GM19463 (cell line): ENCODE data around the gene S100A14.
"Not testable (repeated sequence)": the region's sequence is repeated elsewhere in the genome, so short reads cannot be mapped to it uniquely, and the experiment has no call there.

ENCODE experiments used
- ATAC-seq: cut with Tn5 transposase; IDR thresholded peaks from one replicate; pipeline ENCODE4 v1.9.1; 2021; ENCODE audit warnings: mild to moderate bottlenecking, moderate library complexity; ENCODE audit not compliant: unreplicated experiment

S100A14 gene

DNA sequence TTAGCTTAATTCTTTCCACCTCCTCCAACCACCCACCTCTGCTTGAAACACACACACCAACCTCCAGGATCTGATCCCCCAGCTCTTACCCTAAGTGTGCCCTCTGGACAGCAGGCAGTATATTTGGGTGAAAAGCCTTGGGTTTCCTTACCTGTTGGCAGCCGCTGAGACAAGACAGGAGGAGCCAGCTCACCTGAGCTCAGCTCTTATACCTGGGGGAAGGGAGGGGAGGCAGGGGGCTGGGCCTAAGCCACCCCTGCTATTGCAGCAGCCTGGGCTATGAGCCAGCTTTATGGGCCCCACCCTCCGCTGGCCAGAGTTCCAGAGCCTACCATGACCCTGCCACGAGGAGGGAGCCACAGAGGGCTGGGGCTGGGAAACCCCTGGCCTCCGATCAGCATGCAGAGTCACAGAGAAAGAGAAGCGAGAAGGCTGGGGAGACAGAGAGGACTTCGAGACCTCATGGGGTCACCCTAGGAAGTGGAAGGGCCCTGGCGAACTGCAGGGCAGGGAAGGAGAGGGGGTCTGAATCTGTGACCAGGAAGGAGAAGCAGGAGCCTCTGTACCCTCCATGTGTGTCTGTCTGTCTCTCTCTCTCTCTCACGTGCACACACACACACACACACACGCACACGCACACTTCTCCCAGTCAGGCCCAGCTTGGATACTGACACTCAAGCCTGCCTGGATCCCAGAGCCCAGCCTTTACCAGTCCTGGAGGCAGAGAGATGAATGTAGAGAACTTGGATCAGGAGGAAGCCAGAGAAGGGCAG, at the start of gene S100A14:
S100A14 (minus strand) TSS at position 182 of the 773 bp plus-strand sequence. CDS start 467 bp downstream, outside the sequence.
- no peak for ATAC-seq

DNA sequence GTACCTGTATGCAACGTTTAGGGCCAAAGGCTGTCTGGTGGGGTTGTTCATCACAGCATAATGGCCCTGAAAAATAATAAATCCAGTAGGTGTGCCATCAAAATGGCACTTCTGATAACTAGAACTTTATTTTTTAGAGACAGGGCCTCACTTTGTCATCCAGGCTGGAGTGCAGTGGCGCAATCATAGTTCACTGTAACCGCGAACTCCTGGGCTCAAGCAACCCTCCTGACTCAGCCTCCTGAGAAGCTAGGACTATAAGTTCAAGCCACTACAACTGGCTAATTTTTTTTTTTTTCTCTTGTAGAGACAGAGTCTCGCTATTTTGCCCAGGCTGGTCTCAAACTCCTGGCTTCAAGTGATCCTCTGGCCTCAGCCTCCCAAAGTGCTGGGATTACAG, 47.1 kb upstream of the S100A14 start:
- ATAC-seq = no peak

DNA sequence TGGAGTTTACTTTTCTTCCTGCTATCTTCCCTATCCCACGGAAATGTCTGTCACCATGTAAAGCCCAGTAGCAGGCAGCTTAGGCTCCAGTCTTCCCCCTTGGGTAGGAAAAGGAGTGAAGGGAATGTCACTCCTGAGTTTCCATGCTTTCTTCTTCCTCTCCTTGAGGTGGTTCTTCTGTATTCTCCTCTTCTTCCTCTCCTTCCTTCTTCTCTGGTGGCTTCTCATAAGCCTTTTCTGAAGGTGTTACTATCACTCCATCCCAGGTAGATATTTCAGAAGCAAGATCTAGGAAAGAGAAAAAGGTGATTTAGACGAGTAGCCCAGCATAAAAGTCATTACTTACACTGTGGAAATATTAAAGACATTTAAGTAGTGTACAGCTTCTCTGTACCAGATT, 46.1 kb upstream of the S100A14 start:
- ATAC-seq = no peak

DNA sequence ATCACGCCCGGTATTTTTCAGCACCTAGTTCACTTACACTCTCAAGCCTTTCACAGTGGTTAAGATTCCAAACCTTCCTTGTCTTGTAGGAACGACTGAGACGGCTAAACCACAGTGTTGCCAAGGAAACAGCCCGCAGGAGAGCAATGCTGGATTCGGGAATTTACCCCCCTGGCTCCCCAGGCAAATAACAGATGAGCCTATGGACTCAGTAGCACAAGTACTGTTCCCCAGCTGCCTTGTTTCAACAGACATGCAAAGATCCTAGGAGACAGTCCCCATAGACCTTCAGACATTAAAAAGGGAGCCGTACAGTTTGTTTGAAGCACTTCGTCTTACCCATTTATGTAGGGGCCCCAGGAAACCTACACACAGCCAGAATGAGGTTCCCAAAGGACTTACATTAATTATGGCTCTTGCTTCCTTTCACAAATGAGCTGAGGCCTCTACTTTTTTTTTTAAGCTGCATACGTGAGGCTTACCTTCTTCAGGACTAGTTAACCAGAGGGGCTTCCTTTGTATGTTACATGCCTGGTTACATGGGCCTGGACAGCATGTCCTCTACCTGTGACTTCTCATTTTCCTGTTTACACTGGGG, 45.1 kb upstream of the S100A14 start:
- no peak for ATAC-seq

DNA sequence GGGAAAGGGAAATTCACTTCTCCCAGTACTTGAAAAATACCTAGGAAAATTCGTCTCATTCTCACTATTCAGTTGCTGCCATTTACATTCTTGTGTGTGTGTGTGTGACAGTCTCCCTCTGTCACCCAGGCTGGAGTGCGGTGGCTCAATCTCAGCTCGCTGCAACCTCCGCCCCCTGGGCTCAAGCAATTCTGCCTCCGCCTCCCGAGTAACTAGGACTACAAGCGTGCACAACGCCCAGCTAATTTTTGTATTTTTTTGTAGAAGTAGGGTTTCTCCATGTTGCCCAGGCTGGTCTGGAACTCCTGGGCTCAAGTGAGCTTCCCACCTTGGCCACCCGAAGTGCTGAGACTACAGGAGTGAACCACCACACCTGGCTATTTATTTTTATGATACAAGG, 43.5 kb upstream of the S100A14 start:
- ATAC-seq = no peak

DNA sequence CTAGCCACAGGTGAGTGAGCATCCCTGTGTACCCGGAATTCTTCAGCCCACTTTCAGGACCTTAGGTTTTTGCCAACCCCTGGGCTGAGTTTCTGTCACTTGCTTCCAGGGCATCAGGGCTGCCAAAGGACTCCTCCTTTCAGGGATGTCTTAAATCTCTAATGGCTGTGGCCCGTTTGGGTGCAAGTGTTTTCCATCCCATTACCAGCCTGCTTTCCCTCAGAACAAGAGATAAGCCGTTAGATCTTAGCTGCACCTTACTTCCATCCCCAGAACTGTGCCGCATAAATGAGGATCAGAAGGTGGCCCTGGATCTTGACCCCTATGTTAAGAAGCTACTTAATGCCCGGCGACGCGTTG, 43.0 kb upstream of the S100A14 start:
- no peak for ATAC-seq

DNA sequence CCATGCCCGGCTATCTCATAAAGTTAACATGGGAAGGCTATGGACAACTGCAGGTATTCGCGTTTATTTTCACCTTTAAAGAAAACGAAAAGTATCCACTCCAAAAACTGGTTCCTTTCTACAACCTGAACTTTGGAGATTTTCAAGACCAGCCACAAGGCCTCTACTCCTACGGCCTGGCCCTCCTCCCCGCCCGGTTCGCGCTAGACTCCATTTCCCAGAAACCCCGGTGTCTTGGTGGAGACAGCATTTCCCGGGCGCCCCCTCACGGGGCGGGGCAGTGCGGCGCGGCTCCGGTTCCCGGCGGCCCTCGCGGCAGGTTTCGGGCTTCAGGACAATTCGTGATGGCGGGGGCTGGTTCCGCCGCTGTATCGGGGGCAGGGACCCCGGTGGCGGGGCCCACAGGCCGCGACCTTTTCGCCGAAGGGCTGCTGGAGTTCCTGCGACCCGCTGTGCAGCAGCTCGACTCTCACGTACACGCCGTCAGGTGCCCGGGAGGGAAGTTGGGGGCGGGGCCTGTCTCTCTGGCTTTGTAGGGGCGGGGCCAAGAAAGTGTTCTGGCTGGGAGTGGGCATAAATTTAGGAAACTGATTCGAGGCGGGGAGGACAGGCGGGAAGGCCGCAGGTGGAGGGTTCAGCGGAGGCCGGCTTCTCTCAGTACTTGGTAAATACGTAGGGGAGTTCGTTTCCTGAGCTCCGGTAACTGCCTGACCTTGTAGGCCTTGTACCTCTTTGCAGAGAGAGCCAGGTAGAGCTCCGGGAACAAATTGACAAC, 42.5 kb upstream of the S100A14 start, which contains the start of gene SNAPIN:
SNAPIN (plus strand) TSS at position 304 of the 775 bp plus-strand sequence; CDS start at position 345, 41 bp downstream.
- peak; percentile 96 for ATAC-seq

DNA sequence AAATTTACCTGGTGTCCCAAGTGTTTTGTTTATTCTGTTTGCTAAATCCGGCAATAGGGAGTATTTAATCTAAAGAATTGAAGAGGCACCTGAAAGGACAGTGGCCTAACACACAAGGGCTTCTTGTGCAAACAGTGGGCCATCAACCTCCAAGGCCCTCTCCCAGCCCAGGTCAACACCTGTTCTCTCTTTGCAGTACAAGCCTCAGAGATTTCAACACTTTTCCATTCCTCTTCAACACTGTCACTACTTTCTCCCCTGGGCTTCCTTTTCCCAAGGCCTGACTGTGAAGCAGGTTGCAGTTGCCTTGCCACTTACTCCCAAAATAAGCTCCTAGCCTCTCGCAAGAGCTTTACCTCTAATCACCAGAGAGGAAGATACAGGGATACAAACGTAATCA, 39.2 kb upstream of the S100A14 start:
- no peak for ATAC-seq

DNA sequence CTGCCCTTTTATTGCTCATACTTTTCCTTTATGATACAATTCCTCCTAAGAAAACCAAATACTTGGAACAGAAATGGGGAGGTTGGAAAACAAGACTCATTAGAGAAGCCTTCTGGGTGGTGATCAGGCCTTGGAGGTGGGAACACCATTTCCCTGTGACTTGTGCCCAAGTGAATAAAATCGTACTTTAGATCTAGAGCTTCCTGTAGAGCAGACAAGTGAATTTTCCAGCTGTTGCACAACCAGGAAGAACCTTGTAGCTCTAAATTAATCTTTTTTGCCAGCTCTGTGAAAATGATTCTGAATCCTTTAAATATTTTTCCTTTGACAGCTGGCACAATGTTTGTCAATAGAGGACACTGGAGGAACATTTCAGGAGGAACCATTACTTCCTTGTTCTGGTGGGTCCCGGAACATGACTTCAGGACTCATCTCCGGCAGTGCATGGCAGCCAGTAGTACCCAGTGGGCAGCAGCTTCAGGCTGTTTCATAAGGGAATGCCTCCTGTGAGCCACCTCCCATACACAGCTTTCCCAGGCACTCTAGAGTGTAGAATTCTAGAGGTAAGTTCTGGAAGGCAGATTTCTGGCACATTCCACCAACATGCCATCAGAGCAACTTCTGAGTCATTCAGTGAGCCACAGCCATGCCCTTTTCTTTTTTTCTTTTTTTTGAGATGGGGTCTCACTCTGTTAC, 36.8 kb upstream of the S100A14 start:
- no peak for ATAC-seq

DNA sequence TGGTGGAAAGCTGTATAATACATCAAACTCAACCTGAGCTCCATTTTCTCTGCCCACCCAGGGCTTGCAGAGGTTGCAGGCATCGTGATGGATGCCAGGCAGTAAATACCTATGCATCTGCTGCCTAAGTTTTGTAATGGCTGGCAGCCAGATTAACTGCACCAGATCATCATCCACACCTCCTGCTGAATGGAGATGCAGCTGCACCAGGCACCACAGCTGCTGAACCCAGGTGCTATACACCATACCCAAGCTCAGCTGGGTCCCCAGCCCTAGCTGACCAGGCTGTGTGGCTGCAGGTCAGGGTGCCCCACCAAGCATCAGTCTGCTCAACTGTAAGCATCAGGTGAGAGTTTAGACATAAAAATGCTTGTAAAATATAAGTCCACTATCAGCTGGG, 35.6 kb upstream of the S100A14 start:
- no peak for ATAC-seq

DNA sequence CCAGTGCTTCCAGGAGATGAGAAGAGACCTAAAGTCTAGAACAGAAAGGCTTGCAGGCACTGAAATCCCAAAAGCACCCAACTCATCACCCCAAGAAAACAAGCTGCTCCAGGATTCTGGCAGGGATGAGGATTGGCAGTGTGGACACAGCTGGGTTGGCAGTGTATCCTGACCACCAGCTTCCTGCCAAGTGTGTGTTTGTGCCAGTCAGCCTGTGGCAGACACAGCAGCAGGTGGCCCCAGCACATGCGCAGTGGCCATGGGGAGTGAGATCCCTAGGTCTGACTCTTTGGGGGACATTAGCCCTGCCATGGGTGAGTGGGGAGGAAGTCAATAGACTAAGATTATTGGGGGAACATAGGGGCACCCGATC, 33.7 kb upstream of the S100A14 start:
- ATAC-seq = no peak

DNA sequence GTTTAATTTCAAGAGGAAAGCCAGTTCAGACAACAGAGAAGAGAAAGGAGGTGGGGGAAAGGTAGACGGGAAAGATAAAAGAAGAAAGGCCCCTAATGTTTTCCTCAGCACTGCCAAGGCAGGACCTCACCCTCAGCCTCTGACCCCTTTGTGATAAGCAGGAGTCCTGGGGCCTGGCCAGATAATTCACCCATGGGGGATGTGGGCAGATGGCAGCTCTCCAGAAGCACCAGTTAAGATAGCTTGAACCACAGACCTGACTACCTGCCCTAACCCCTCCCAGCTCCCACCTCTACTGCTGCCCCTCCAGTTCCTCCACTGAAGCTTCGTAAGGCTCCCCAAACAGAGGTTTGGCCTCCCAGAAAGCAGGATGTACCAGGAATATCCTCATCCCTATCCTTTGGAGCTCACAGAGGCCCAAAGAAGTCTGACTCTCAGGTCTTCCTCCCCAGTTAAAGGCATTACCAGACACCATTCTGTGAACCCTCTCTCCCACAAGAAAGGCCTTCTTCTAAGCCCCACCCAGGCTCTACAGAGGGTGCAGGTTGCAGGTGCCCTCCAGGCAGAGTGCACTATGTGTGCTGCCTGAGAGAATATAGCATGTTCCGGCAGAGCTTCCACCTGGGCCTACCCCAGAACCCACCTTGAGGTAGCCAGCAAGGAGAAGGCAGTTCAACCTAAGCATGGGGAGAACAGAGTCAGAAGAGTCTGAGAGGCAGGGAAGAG, 33.2 kb upstream of the S100A14 start:
- ATAC-seq = no peak

DNA sequence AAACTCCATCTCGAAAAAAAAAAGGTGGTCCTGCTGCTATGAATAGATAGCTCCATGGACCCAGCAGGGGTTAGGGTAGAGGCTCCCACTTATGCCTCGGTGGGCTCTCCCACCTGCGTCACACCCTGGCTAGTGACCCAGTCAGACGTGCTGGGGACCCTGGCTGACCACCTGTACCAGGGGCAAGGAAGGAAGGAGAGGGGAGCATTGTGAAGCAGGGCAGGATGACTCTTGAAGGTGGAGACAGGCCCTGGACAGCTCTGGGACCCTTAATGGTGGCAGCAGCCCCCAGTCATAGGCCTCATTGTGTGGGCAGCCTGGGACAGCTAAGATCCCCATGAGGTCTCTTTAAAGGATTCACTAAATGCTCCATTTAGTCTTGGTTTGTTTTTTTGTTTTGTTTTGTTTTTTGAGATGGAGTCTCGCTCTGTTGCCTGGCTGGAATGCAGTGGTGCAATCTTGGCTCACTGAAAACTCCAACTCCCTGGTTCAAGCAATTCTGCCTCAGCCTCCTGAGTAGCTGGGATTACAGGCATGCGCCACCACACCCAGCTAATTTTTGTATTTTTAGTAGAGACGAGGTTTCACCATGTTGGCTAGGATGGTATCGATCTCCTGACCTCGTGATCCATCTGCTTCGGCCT, 32.0 kb upstream of the S100A14 start:
- no peak for ATAC-seq

DNA sequence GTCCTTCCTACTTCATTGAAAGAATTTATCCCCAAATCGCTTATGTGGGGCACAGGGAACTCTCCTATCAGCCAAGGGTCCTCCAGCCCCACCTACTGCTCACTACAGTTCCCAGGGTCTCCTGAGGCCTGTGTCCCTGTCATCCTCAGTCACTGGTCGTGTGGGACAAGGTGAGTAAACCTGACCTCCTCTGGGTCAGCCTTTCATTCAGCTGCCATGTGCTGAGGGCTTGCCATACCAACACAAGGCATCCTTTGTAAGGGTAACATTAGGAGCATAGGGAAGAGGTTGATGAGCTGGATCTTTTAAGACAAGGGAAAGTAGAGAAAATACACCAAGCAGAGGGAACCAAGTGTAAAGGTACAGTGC, 31.2 kb upstream of the S100A14 start:
- no peak for ATAC-seq

DNA sequence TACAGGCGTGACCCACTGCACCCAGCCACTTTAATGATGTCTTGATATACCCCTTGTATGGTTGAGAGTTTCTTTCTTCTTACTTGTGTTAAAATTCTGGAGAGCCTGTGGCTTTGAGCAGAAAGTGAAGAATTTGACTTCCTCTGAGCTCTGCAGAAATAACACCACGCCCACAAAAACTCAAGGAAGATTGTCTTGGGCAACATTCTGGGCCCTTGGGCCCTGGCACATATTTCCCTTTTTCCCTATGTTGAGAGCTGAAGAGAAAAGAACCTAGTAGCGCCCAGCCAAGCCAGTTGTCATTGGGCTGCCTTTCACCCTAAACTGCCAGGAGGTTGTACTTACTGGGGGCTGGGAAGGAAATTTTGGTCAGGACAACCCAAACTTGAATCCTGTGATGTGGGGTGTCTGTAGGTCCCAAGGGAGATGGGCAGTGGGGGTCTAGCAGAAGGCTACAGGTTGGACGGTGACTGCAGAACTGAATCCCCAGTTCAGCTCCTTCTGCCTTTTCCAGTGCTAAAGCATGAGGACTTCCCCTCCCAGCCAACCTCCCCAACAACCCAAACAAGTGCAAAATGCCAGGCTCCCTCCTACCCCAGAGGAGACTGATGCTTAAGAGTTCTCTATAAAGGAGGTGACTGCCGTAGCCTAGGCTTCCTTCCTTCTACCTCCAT, 30.7 kb upstream of the S100A14 start:
- ATAC-seq = no peak

DNA sequence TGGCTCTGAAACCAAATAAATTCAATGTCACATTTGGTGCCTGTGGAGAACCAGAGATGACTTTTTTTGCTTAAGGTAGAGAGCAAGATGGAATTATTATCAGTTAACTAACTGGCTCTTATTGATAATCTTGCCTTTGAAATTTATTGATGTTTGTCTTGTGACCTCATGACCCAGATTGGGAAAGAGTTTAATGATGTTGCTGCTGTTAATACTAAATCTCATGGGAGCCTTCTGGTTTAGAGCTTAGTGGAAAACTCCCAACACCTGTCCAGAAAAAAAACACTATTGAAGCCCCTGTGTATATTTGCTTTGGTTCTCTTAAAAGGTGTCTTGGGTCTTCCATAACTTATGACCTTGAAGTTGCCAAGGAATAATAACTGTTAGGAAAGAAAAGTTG, 27.7 kb upstream of the S100A14 start:
- ATAC-seq = no peak

DNA sequence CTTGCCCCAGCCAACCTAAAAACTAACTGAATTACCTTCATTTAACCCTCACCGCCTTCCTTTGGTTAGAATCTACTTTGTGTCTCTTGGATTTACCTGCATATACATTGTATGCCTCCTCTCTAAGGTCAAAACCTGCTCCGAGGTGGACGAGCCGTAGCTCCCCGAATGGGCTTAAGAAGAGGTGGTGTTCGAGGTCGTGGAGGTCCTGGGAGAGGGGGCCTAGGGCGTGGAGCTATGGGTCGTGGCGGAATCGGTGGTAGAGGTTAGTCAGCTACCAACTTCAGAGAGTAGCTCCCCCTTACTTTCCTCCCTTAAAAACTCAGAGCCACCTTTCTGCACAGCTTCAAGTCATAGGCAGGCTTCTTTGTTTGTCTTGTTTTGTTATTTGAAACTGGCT, 27.0 kb upstream of the S100A14 start:
- ATAC-seq = no peak

DNA sequence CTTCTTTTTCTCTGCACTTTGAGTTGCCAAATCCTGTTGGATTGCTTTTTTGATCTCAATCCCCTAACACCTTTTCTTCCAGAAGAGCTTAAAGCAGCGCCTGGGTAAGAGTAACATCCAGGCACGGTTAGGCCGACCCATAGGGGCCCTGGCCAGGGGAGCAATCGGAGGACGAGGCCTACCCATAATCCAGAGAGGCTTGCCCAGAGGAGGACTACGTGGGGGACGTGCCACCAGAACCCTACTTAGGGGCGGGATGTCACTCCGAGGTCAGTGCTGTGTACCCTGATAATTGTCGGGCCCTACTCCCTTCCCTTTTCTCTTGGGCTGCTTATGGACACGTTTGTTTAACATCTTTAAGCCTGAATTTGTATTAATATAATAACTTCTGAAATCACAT, 26.0 kb upstream of the S100A14 start:
- no peak for ATAC-seq

DNA sequence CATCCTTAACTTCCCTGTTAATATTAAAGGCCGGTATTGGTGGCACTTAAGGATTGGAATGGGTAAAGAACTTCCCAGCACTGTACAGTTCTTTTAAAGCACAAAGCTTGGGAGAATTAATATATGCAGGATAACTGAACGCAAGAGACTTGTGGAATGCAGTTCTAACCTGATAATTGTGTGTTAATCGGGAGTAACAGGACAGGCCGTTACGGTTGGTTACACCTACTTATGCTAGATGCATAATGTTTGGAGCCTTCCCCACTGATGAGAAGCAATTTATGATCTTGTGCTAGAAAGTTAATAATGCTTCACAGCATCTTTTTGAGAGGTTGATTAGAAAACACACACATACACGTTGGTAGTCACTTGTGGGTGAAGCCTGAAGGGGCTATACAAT, 24.7 kb upstream of the S100A14 start:
- ATAC-seq = no peak

DNA sequence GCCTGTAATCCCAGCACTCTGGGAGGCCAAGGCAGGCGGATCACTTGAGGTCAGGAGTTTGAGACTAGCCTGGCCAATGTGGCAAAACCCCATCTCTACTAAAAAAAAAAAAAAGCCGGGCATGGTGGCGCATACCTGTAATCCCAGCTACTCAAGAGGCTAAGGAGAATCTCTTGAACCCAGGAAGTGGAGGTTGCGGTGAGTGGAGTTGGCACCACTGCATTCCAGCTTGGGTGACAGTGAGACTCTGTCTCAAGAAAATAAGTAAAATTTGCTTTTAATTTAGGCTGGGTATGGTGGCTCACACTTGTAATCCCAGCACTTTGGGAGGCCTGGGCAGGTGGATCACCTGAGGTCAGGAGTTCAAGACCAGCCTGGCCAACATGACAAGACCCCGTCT, 24.1 kb upstream of the S100A14 start:
- not testable (repeated sequence) for ATAC-seq
